ENCODE measurements around the gene RNFT2. TPM values are rescaled to one million over a fixed set of nuclear protein-coding genes. Genes with fewer than 3 reads are reported as not detected.

Gene RNFT2
- total RNA-seq, 1 experiment from 2014 or later = 12.6 TPM

- Histone ChIP-seq H3K79me2 (ENCODE audit: low read length) (no peaks in the 10 kb centered on the region), H2AFZ (ENCODE audit: low read length) (no peak overlapping the region), H3K27me3 (ENCODE audit: low read length) (no peaks in the 10 kb centered on the region), H3K4me1 (ENCODE audit: insufficient read depth, low read length) (no peaks in the 10 kb centered on the region), H3K27ac (ENCODE audit: low read length) (no peak overlapping the region), H4K20me1 (ENCODE audit: low read length) (no peaks in the 10 kb centered on the region), H3K4me2 (ENCODE audit: low read length) (no peak overlapping the region), H3K9me3 (ENCODE audit: low read length) (no peaks in the 10 kb centered on the region), H3K9ac (ENCODE audit: low read length) (no peak overlapping the region), H3F3A (ENCODE audit: low read length, unreplicated experiment) (no peaks in the 10 kb centered on the region), H3K9me2 (replicated peaks; ENCODE audit: low read length) (no peaks in the 10 kb centered on the region), H3K36me3 (ENCODE audit: low read depth, low read length) (no peaks in the 10 kb centered on the region), H3K4me3 (ENCODE audit: low read length) (no peak overlapping the region)
- TF ChIP-seq EZH2phosphoT487 (IDR thresholded peaks at IDR 0.05; ENCODE audit: borderline replicate concordance, low read length) (no peak), CTCF (conservative IDR thresholded peaks at IDR 0.05; ENCODE audit: low read depth, low read length) (no peak), EZH2 (IDR thresholded peaks at IDR 0.05; ENCODE audit: low read length, unreplicated experiment) (no peak)
- ATAC-seq (no peak), DNase-seq (no peak)
- POLR2A ChIA-PET (ENCODE audit: unreplicated experiment) = no interaction called here
- CTCF ChIA-PET = no interaction called here
- no TSS peak for BruUV-seq (replicated peaks)
- intact Hi-C loops (cut with micrococcal nuclease) = no loop called here
These were observed 6.7 kb downstream of the RNFT2 start for GRCh38 chr12:116744766-116745165.

GRCh38 chr12:116745554-116745953, 7.4 kb downstream of the RNFT2 start:
- TF ChIP-seq EZH2phosphoT487 (IDR thresholded peaks at IDR 0.05; ENCODE audit: borderline replicate concordance, low read length) (no peak), EZH2 (IDR thresholded peaks at IDR 0.05; ENCODE audit: low read length, unreplicated experiment) (no peak), CTCF (conservative IDR thresholded peaks at IDR 0.05; ENCODE audit: low read depth, low read length) (no peak)
- intact Hi-C loops (cut with micrococcal nuclease) = no loop called here
- no TSS peak for BruUV-seq (replicated peaks)
- H3K27me3 ChIP-seq (ENCODE audit: low read length) = no peaks in the 10 kb centered on the region
- ChIA-PET POLR2A (ENCODE audit: unreplicated experiment) (no interaction called here), CTCF (no interaction called here)
- no peak for DNase-seq
- no peaks in the 10 kb centered on the region for H3K79me2 ChIP-seq (ENCODE audit: low read length)
- no peak for ATAC-seq
- H3K9me2 ChIP-seq (replicated peaks; ENCODE audit: low read length) = no peaks in the 10 kb centered on the region
- H3K27ac ChIP-seq (ENCODE audit: low read length) = no peak overlapping the region
- H2AFZ ChIP-seq (ENCODE audit: low read length) = no peak overlapping the region
- no peaks in the 10 kb centered on the region for H4K20me1 ChIP-seq (ENCODE audit: low read length)
- no peak overlapping the region for H3K4me3 ChIP-seq (ENCODE audit: low read length)
- H3F3A ChIP-seq (ENCODE audit: low read length, unreplicated experiment) = no peaks in the 10 kb centered on the region
- no peak overlapping the region for H3K4me2 ChIP-seq (ENCODE audit: low read length)
- H3K9me3 ChIP-seq (ENCODE audit: low read length) = no peaks in the 10 kb centered on the region
- H3K36me3 ChIP-seq (ENCODE audit: low read depth, low read length) = no peaks in the 10 kb centered on the region
- no peaks in the 10 kb centered on the region for H3K4me1 ChIP-seq (ENCODE audit: insufficient read depth, low read length)
- H3K9ac ChIP-seq (ENCODE audit: low read length) = no peak overlapping the region

GRCh38 chr12:116749884-116750283, 11.8 kb downstream of the RNFT2 start:
- CTCF ChIA-PET = no interaction called here
- DNase-seq = no peak
- intact Hi-C loops (cut with micrococcal nuclease) = no loop called here
- H3K4me1 ChIP-seq (ENCODE audit: insufficient read depth, low read length) = no peaks in the 10 kb centered on the region; the same call in 1 of the 2 replicates
- no peaks in the 10 kb centered on the region for H4K20me1 ChIP-seq (ENCODE audit: low read length)
- no peaks in the 10 kb centered on the region for H3K79me2 ChIP-seq (ENCODE audit: low read length)
- no peak overlapping the region for H2AFZ ChIP-seq (ENCODE audit: low read length)
- no peaks in the 10 kb centered on the region for H3K27me3 ChIP-seq (ENCODE audit: low read length)
- no peaks in the 10 kb centered on the region for H3K36me3 ChIP-seq (ENCODE audit: low read depth, low read length)
- no peaks in the 10 kb centered on the region for H3K9me3 ChIP-seq (ENCODE audit: low read length)
- H3K9me2 ChIP-seq (replicated peaks; ENCODE audit: low read length) = no peaks in the 10 kb centered on the region
- no peak overlapping the region for H3K4me2 ChIP-seq (ENCODE audit: low read length)
- no peaks in the 10 kb centered on the region for H3F3A ChIP-seq (ENCODE audit: low read length, unreplicated experiment)
- H3K4me3 ChIP-seq (ENCODE audit: low read length) = no peak overlapping the region
- no peak overlapping the region for H3K9ac ChIP-seq (ENCODE audit: low read length)
- TF ChIP-seq CTCF (conservative IDR thresholded peaks at IDR 0.05; ENCODE audit: low read depth, low read length) (no peak), EZH2phosphoT487 (IDR thresholded peaks at IDR 0.05; ENCODE audit: borderline replicate concordance, low read length) (no peak), EZH2 (IDR thresholded peaks at IDR 0.05; ENCODE audit: low read length, unreplicated experiment) (no peak)
- POLR2A ChIA-PET (ENCODE audit: unreplicated experiment) = no interaction called here
- BruUV-seq (replicated peaks) = no TSS peak
- ATAC-seq = no peak
- no peak overlapping the region for H3K27ac ChIP-seq (ENCODE audit: low read length)

Data from PC-3 (cell line).